Measurements from ENCODE around the gene CRIP3.
A peak's percentile ranks its signal among the peaks of the same experiment; 100 is the strongest.

CRIP3 gene

DNA sequence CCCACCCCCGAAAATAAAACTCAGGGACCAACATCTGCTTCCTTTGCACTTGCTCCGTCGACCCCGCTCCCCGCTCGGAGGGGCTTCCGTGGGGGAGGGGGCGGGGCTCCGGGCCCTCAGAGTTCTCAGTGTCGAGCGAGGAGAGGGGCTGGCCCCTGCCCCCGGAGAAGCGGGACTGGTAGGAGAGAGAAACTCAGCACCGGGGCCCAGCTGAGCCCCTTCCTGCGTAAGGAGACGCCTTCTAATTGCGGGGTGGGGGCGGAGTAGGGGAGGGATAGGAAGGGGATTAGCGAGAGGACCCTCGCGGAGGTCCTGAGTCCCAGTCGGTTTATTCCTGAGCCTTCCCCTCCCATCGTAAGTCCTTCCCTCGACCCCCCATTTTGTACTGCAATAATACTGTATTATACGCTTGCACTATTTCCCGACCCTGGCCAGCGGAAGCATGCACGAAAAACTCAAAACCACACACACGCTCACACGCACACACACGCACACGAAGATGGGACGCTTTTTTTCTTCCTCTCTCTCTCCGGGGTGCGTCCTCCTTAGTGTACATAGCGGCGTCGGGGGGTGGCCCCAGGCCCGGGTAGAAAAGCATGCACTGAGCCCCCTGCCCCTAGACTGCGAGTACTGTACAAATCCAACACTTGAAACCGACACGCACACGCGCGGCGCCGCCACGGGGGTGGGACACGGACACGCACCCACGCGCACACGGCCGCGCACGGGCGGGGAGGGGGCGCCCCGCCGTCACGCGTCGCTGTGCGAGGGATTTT, 32.6 kb downstream of the CRIP3 start:
- DNase-seq, result peak in 3 of 10 donors; percentile 63 to 78 (median 78)
- intact Hi-C loops (cut with DNase I), result no loop called here

GRCh38 chr6:43274916-43275597, 33.6 kb downstream of the CRIP3 start:
- intact Hi-C loops (cut with DNase I), result no loop called here
- peak in 4 of 10 donors; percentile 21 to 84 (median 70) for DNase-seq

DNA sequence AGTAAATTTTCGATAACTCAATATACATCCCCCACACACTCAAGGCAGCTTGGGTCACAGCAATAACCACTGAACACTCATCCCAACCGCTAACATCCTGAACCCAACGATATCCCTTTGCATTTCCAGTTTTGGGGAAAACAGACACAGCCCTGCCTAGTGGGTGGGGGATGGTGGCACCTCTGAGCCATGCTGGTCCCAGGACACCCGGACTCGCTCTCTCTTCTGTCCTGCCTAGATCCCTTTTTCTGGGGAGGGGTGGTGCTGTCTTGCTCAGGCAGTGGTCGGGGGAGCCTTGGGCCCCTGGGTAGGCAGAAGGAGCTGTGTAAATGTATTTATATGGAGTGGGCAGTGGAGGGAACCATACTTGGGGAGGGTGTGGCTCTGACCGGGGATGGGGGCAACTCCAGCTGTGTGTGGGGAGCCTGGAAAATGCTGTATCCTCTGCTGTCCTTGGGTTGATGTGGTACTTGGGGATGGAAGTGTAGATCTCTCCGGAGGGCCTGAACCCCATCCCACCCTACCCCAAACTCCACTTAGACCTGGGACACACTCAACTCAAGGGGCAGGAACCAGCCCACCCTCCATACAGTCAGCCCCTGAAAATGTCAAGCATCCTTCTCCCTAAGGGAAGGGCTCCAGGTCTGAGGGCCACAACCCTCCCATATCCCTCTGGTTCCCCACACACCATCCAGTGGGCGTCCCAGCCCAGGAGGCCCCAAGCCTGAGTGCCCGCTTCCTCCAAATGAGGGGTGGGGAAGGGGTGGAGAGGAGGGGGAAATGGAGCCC, 34.3 kb downstream of the CRIP3 start:
- intact Hi-C loops (cut with DNase I), result no loop called here
- peak in 3 of 10 donors; percentile 30 to 49 (median 47) for DNase-seq

- intact Hi-C loops (cut with DNase I), result no loop called here
- DNase-seq, result peak in 1 of 10 donors; percentile 23
These were observed 34.9 kb downstream of the CRIP3 start for GRCh38 chr6:43273707-43274106.

GRCh38 chr6:43271944-43272343, 36.7 kb downstream of the CRIP3 start:
- intact Hi-C loops (cut with DNase I), result no loop called here
- DNase-seq, result peak in 1 of 10 donors; percentile 64

- peak in 3 of 10 donors; percentile 14 to 61 (median 51) for DNase-seq
- intact Hi-C loops (cut with DNase I), result no loop called here
These were observed 37.4 kb downstream of the CRIP3 start for GRCh38 chr6:43271103-43271815.

DNA sequence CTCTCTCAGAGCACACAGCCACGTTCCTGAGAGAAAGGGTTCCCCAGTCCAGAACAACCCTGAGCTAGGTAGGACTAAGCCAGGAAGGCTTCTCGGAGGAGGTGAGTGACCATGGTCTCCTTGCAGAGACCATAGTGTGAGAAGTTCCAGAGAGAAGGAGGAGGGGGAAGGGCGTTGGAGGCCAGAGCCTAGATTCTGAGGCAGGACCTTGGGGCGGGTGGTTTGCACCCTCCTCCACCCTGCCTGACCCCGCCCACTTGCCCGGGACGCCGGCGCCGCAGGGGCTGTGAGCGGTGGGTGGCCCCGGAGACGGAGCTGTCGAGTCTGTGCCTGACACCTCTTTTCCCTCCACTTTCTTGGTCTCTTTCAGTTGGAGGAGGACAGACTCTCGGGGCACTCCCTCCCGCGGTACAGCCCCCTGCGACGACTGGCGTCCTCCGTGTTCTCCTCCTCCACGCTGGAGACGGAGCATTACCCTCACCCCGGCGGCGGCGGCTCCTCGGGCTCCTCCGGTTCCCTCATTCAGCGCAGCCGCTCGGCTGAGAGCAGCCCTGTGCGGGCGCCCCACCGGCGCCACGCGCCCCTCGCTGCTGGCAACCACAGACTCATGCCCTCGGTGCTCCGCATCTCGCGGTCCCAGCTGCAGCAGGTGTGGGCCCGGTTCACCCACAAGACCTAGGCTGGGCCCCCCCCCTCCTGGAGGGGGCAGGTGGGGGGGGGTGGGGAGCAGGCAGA, 39.2 kb downstream of the CRIP3 start:
- intact Hi-C loops (cut with DNase I), result loop anchor here (10.0 kb wide), 1 partner anchor 235 kb away; no protein-coding TSS in a partner anchor
- DNase-seq, result peak in 3 of 10 donors; percentile 43 to 84 (median 71)

DNA sequence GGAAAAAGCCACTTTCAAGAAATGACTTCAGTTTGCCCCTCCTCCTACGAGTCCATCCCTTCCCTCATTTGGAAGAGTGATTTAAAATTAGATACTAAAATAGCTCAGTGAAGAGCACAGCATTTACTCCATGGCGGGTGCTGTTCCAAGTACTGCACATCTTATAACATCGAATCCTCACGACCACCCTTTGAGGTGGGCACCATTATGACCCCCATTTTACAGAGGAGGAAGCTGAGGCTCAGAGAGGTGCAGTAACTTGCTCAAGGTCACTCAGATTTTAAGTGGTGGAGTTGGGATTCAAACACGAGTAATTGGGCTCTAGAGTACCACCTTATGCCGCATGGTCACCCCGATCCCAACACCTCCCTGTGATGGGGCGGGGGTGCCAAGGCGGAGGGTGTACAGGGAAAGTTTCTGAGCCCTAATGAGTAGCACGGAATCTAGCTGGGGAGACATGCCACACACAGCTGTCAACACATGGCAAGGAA, 39.8 kb downstream of the CRIP3 start:
- intact Hi-C loops (cut with DNase I), result loop anchor here (10.0 kb wide), 1 partner anchor 236 kb away; no protein-coding TSS in a partner anchor
- peak in 2 of 10 donors; percentile 39 to 68 for DNase-seq

DNA sequence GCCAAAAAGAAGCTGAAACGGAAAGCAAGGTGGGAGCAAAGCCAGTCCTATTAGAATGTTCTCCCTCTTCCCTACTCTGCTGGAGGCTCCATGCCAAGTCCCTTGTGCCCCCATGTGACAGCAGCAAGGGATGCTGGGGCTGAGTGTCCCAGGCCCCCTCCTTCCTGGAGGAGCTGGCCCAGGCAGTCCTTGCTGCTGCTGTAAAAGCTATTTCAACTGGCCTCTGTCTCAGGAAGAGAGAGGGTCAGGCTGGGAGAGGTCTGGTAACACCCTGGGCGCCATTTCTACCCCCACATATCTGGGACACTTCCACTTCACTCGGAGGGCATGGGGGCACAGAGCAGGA, 40.3 kb downstream of the CRIP3 start:
- intact Hi-C loops (cut with DNase I), result loop anchor here (10.0 kb wide), 1 partner anchor 236 kb away; no protein-coding TSS in a partner anchor
- DNase-seq, result peak; percentile 56 to 96 (median 76)

DNA sequence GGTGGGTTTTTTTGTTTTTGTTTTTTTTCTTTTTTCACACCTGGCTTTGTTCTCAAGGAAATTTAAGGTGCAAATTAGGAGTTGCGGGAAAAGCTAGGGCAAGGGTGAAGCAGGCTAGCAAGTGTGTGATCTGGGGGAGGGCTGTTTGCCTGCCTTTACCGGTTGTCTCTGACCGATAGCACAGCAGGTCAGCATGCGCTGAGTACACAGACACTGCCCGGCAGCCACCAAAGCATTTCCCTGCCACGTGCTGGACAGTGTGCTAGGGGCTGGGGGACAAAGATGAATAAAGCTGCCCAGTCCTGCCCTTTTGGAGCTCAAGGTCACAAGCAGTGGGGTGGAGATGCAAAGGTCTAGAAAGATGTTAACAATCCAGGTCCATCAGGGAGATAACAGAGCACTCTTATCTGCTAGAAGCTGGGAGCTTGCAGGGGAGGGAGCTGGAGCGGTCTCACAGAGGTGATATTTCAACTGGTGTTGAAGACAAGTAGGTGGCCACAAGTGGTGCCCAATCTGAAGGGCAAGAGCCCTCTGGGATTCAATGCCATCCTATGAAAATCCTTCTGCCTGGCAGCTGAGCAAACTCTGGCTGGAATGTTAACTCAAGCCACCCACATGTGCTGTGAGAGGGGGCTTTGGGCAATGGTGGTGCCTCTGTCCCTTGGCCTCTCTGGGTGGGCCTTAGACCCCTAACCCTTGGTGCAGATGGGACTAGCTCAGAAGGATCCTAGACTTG, 40.8 kb downstream of the CRIP3 start:
- intact Hi-C loops (cut with DNase I), result loop anchor here (10.0 kb wide), 1 partner anchor 237 kb away; no protein-coding TSS in a partner anchor
- DNase-seq, result no peak

DNA sequence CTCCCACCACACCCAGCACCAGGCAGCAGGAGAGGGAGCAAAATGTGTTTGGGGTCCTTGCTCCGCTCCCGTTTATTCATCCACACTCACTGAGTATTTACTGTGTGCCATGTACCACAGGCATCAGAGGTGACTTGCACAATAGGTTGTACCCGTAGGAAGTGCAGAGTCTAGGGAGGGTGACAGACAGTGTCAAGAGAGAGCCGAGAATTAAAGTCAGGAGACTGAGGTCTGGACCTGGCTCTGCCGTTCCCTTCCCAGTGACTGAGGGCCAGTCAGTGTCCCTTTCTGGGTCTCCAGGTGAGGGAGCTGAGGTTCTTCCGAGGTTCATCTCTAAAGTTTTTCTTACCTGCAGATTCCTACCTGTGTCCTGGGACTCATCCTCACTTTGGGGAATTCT, 43.1 kb downstream of the CRIP3 start:
- intact Hi-C loops (cut with DNase I), result loop anchor here (10.0 kb wide), 1 partner anchor 239 kb away; no protein-coding TSS in a partner anchor
- no peak for DNase-seq

DNA sequence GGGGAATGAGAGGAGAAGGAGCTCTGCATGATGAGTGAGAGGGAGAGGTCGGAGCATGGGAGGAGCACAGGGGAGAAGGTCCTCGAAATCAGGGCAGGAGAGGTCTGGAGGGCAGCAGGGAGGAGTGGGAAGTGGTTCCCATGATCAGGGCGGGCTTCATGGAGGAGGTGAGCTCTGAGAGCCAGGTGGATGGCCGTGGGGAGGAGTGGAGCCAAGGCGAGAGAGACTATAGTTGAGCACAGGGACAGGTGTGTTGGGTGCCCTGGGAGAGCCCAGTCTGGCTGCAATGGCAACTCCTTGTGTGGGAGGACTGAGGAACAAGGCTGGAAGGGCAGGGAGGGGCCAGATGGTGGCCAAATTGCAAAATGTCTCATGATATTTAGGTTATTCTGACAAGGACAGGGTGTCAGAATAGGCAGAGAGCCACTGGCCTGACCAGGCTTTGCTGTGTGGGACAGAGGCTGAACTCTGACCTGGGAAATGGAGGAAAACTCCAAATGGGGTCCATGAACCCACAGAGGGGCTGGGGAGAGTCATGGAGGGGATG, 44.0 kb downstream of the CRIP3 start:
- intact Hi-C loops (cut with DNase I), result loop anchor here (10.0 kb wide), 1 partner anchor 240 kb away; no protein-coding TSS in a partner anchor
- no peak for DNase-seq

GRCh38 chr6:43263314-43264178, 45.1 kb downstream of the CRIP3 start:
- DNase-seq, result peak in 9 of 10 donors; percentile 42 to 94 (median 61)
- intact Hi-C loops (cut with DNase I), result loop anchor here (10.0 kb wide), 1 partner anchor 241 kb away; no protein-coding TSS in a partner anchor

- intact Hi-C loops (cut with DNase I), result loop anchor here (10.0 kb wide), 1 partner anchor 242 kb away; no protein-coding TSS in a partner anchor
- DNase-seq, result peak in 2 of 10 donors; percentile 78 to 81
These were observed 45.8 kb downstream of the CRIP3 start for GRCh38 chr6:43262780-43263313.

DNA sequence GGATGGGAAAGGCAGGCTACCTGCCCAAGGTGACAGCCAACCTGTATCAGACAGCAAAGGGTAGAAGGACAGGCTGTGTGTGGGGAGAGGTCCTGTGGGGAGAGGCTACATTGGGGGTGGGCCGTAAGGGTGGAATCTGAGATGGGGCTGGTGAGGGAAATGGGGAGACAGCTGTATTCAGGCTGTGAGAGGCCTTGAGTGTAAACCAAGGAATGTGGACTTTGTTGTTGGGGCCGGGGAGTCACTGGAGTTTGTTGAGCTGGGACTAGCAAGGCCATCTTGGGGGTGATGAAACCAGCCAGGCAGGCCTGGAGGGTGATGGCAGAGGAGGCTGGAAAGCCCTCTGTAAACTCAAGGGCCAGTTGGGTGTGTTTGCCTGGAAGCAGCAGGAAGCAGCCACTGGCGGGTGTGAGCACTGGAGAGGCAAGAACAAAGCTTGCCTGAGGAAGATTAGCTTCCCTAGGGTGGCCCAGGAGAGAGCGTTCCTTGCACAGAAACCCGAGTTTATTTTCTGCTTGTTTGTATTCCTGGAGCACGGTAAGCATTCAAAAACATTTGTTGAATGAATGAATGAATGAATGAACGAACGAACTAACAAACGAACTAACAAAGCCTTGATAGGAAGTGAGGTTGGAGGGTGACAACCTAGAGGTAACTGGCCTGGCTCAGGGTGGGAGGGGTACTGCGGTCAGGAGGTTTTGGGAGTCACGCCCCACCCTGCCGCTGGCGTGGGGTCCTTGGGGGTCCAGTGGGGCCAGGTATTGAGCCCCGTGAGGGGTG, 46.4 kb downstream of the CRIP3 start:
- DNase-seq, result peak in 2 of 10 donors; percentile 27 to 54
- intact Hi-C loops (cut with DNase I), result loop anchor here (10.0 kb wide), 1 partner anchor 243 kb away; no protein-coding TSS in a partner anchor

- peak in 1 of 10 donors; percentile 15 for DNase-seq
- intact Hi-C loops (cut with DNase I), result loop anchor here (10.0 kb wide), 1 partner anchor 244 kb away; no protein-coding TSS in a partner anchor
These were observed 47.4 kb downstream of the CRIP3 start for GRCh38 chr6:43261198-43261597.
